ENCODE data around the gene PLA2G4D.
A peak's percentile ranks its signal among the peaks of the same experiment; 100 is the strongest.

PLA2G4D gene

GRCh38 chr15:42058791-42059190 lies 35.6 kb downstream of the PLA2G4D start:
- Histone ChIP-seq H3K27ac (no peak overlapping the region), H3K27me3 (ENCODE audit: insufficient read depth, low read depth, severe bottlenecking) (peaks cover 6% of the 10 kb centered on the region), H3K9me3 (ENCODE audit: severe bottlenecking) (no peaks in the 10 kb centered on the region), H3K4me3 (ENCODE audit: low read depth, low read length) (no peak overlapping the region), H3K36me3 (no peaks in the 10 kb centered on the region)
- DNase-seq, result no peak
- TF ChIP-seq, protein P1, sequence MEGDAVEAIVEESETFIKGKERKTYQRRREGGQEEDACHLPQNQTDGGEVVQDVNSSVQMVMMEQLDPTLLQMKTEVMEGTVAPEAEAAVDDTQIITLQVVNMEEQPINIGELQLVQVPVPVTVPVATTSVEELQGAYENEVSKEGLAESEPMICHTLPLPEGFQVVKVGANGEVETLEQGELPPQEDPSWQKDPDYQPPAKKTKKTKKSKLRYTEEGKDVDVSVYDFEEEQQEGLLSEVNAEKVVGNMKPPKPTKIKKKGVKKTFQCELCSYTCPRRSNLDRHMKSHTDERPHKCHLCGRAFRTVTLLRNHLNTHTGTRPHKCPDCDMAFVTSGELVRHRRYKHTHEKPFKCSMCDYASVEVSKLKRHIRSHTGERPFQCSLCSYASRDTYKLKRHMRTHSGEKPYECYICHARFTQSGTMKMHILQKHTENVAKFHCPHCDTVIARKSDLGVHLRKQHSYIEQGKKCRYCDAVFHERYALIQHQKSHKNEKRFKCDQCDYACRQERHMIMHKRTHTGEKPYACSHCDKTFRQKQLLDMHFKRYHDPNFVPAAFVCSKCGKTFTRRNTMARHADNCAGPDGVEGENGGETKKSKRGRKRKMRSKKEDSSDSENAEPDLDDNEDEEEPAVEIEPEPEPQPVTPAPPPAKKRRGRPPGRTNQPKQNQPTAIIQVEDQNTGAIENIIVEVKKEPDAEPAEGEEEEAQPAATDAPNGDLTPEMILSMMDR (IDR thresholded peaks at IDR 0.05; ENCODE audit: low read depth, low read length), result no peak

- TF ChIP-seq, protein P1 (IDR thresholded peaks at IDR 0.05; ENCODE audit: low read depth, low read length), result no peak
- DNase-seq, result no peak
- H3K27ac ChIP-seq, result no peak overlapping the region
- peaks cover 6% of the 10 kb centered on the region for H3K27me3 ChIP-seq (ENCODE audit: insufficient read depth, low read depth, severe bottlenecking)
- H3K4me3 ChIP-seq (ENCODE audit: low read depth, low read length), result no peak overlapping the region
- no peaks in the 10 kb centered on the region for H3K36me3 ChIP-seq
- H3K9me3 ChIP-seq (ENCODE audit: severe bottlenecking), result no peaks in the 10 kb centered on the region
Measured at GRCh38 chr15:42057799-42058646, 36.3 kb downstream of the PLA2G4D start.

- no peaks in the 10 kb centered on the region for H3K9me3 ChIP-seq (ENCODE audit: severe bottlenecking)
- H3K4me3 ChIP-seq (ENCODE audit: low read depth, low read length), result peak overlapping the region; percentile 11; the same call in 1 of the 2 replicates
- TF ChIP-seq, protein P1 (IDR thresholded peaks at IDR 0.05; ENCODE audit: low read depth, low read length), result peak; percentile 87
- no peak overlapping the region for H3K27ac ChIP-seq
- peak; percentile 94 for DNase-seq
- H3K27me3 ChIP-seq (ENCODE audit: insufficient read depth, low read depth, severe bottlenecking), result peaks cover 6% of the 10 kb centered on the region
- no peaks in the 10 kb centered on the region for H3K36me3 ChIP-seq
Measured at GRCh38 chr15:42056934-42057798, 37.2 kb downstream of the PLA2G4D start.

GRCh38 chr15:42053914-42054313 lies 40.4 kb downstream of the PLA2G4D start:
- Histone ChIP-seq H3K9me3 (ENCODE audit: severe bottlenecking) (no peaks in the 10 kb centered on the region), H3K27me3 (ENCODE audit: insufficient read depth, low read depth, severe bottlenecking) (peaks cover 6% of the 10 kb centered on the region), H3K4me3 (ENCODE audit: low read depth, low read length) (no peak overlapping the region), H3K36me3 (no peaks in the 10 kb centered on the region), H3K27ac (no peak overlapping the region)
- TF ChIP-seq, protein P1 (IDR thresholded peaks at IDR 0.05; ENCODE audit: low read depth, low read length), result no peak
- no peak for DNase-seq

DNA sequence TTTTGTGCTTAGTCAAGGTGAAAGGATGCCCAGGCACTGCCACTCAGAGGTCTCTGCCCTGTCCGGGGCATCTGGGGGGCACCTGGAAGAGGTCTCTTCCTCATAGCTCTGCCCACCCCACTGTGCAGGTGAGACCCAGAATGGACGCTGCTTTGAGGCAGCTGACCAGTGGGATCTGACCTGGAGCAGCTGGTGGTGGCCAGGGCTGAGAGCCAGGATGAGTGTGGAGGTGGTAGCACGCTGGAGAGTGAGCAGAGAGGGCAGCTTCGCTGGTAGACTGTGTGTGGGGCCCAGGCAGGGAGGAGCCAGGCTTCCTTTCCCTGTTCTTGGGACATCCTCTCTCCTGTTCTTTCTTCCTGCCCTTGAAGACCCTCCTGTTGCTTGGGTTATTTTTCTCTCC lies 41.4 kb downstream of the PLA2G4D start:
- no peak overlapping the region for H3K4me3 ChIP-seq (ENCODE audit: low read depth, low read length)
- H3K27me3 ChIP-seq (ENCODE audit: insufficient read depth, low read depth, severe bottlenecking), result peaks cover 6% of the 10 kb centered on the region
- no peak overlapping the region for H3K27ac ChIP-seq
- H3K36me3 ChIP-seq, result no peaks in the 10 kb centered on the region
- TF ChIP-seq, protein P1 (IDR thresholded peaks at IDR 0.05; ENCODE audit: low read depth, low read length), result no peak
- H3K9me3 ChIP-seq (ENCODE audit: severe bottlenecking), result no peaks in the 10 kb centered on the region
- DNase-seq, result no peak

All from WERI-Rb-1 (cell line).